Pancreas (tissue), 10 donors: ENCODE measurements around the gene CAPZB. TPM values are rescaled to one million over a fixed set of nuclear protein-coding genes. Genes with fewer than 3 reads are reported as not detected.

ENCODE experiments used
- ATAC-seq, 4 donors: fragments of 200-7000 bp; cut with Tn5 transposase; one replicate each; pipeline versions ENCODE4 v1.8.0 to v1.9.1; 2020; ENCODE audit warnings: mild to moderate bottlenecking in 4 of 4, moderate library complexity in 4 of 4
- DNase-seq, 6 donors: peaks; one replicate each; pipeline ENCODE4 v3.0.0-alpha.2; 2020
- FAIRE-seq: peaks from 2 replicates; lab custom pipeline; 2012; peaks lifted over from hg19 to GRCh38; lab: Jason Lieb, UNC
- H3K27ac ChIP-seq, 4 donors: fragments of 200-600 bp; sonication (generic); 1 replicate in 3 of 4; 2 replicates in 1 of 4; pipeline versions ENCODE4 v1.5.0 to v1.8.0; 2020
- H3K27me3 ChIP-seq, 4 donors: fragments of 200-600 bp; one replicate each; pipeline ENCODE4 v1.8.0; 2021
- H3K36me3 ChIP-seq, 3 donors: fragments of 200-600 bp; sonication (generic) in 1 of 3; one replicate each; pipeline versions ENCODE4 v1.5.0 to v1.8.0; 2020 to 2021
- H3K4me1 ChIP-seq, 3 donors: fragments of 200-600 bp; one replicate each; pipeline ENCODE4 v1.8.0; 2021
- H3K4me3 ChIP-seq, 4 donors: fragments of 200-600 bp; sonication (generic) in 2 of 4; one replicate each; pipeline versions ENCODE4 v1.5.0 to v1.8.0; 2020 to 2021
- H3K9me3 ChIP-seq, 4 donors: fragments of 200-600 bp; one replicate each; pipeline ENCODE4 v1.8.0; 2021
- WGBS, 2 donors: extraction: QIAGEN DNeasy Blood & Tissue Kit; methylation state at CpG; one replicate each; pipeline ENCODE4 v1.1.7; 2013; 5-methylcytosine and 5-hydroxymethylcytosine counted together
- intact Hi-C, 3 donors: fragments of 100-400 bp; cut with DNase I; formaldehyde crosslinking; loops; one replicate each; pipeline versions ENCODE4 v1.11.1 to v1.14.2; 2022
- polyA plus RNA-seq, 2 donors: library from polyadenylated mRNA; stranded (reverse); fragments of 200-250 nt; gene quantifications; one replicate each; pipeline ENCODE4 v1.2.3, GENCODE V29; 2013
- total RNA-seq, 6 donors: library from RNA; stranded (reverse); fragmentation: NEBNext Ultra II Directional in 4 of 6; extraction: Animal tissue kit (Norgen Biotek cat#: 25700) in 4 of 6; gene quantifications; one replicate each; pipeline versions ENCODE4 v1.2.1 to v1.2.4, GENCODE V29; 2021 to 2023
- TF ChIP-seq, protein P1 (sequence below), 4 donors: fragments of 200-600 bp; sonication (generic) in 3 of 4; IDR thresholded peaks; one replicate each; pipeline versions ENCODE4 v1.5.0 to v1.8.0; 2021; ENCODE audit warnings: antibody characterized with exemption in 4 of 4
- donor health status: healthy with polysubstance abuse.
- donor health status: DM: no; HTN: no; CAD: no; lungs with moderate emphysema.
- donor health status: DM: no; HTN: no; CAD: no.
- donor health status: control.
- donor health status: control.
- donor health status: Bipolar disorder and iron deficiency.
- donor health status: DM: yes; HTN: yes; CAD: no.
- donor health status: DM: no; HTN: no; CAD: no.
- donor health status: DM: no; HTN: no; CAD: no.
- donor health status: DM: yes; HTN: yes; CAD: no.

The CAPZB gene
- total and polyA plus RNA-seq, 8 donors: 43.2 to 124 (median 74.9) TPM

DNA sequence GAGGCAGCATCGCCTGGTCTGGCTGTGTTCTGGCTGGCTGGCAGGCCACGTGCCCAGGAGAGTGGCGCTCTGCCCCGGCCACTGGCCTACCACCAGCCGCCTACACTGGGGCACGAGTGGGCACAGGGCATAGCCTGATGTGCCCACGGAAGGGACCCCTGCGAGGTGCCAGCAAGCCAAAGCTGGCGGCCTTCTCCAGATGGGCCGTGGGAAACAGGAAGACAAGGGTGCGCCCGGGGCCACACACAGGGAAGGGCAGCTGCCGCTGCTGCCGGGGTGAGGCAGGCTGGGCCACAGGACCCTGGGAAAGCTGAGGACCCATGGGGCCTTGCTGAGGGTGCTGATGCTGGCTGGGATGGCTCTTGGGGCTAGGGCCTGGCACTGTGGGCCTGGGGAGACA is 132.5 kb downstream of the CAPZB start:
- DNase-seq (peak in 1 of 6 donors; percentile 51), ATAC-seq (no peak)
- peaks cover 0 to 23% (median 2%) of the 10 kb centered on the region in 3 donors for H3K36me3 ChIP-seq

GRCh38 chr1:19351873-19352272 is 133.5 kb downstream of the CAPZB start:
- H3K9me3 ChIP-seq: no peaks in the 10 kb centered on the region
- H3K4me1 ChIP-seq: no peaks in the 10 kb centered on the region
- no peaks in the 10 kb centered on the region for H3K27me3 ChIP-seq
- no peak for FAIRE-seq
- TF ChIP-seq, protein P1, sequence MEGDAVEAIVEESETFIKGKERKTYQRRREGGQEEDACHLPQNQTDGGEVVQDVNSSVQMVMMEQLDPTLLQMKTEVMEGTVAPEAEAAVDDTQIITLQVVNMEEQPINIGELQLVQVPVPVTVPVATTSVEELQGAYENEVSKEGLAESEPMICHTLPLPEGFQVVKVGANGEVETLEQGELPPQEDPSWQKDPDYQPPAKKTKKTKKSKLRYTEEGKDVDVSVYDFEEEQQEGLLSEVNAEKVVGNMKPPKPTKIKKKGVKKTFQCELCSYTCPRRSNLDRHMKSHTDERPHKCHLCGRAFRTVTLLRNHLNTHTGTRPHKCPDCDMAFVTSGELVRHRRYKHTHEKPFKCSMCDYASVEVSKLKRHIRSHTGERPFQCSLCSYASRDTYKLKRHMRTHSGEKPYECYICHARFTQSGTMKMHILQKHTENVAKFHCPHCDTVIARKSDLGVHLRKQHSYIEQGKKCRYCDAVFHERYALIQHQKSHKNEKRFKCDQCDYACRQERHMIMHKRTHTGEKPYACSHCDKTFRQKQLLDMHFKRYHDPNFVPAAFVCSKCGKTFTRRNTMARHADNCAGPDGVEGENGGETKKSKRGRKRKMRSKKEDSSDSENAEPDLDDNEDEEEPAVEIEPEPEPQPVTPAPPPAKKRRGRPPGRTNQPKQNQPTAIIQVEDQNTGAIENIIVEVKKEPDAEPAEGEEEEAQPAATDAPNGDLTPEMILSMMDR (IDR thresholded peaks at IDR 0.05): no peak
- H3K4me3 ChIP-seq: no peak overlapping the region
- H3K27ac ChIP-seq: no peak overlapping the region
- no peak for ATAC-seq
- no peak for DNase-seq
- intact Hi-C loops: no loop called here
- WGBS, 2 donors: 93% methylated on average over 10 of the region's 10 CpGs
- H3K36me3 ChIP-seq: peaks cover 0 to 23% (median 2%) of the 10 kb centered on the region in 3 donors

More for the DNA sequence above, 132.5 kb downstream of the CAPZB start:
- no peaks in the 10 kb centered on the region for H3K4me1 ChIP-seq
- no peaks in the 10 kb centered on the region for H3K27me3 ChIP-seq
- TF ChIP-seq, protein P1 (IDR thresholded peaks at IDR 0.05): no peak
- 93 to 95% methylated on average over 14 of the region's 14 CpGs for WGBS, 2 donors
- no peak overlapping the region for H3K27ac ChIP-seq
- H3K4me3 ChIP-seq: no peak overlapping the region
- no peaks in the 10 kb centered on the region for H3K9me3 ChIP-seq
- intact Hi-C loops: no loop called here
- FAIRE-seq: no peak

- FAIRE-seq (no peak), DNase-seq (no peak), ATAC-seq (no peak)
- Histone ChIP-seq H3K27ac (no peak overlapping the region), H3K9me3 (no peaks in the 10 kb centered on the region), H3K4me3 (no peak overlapping the region), H3K27me3 (no peaks in the 10 kb centered on the region), H3K36me3 (peaks cover 0 to 13% (median 0%) of the 10 kb centered on the region in 3 donors), H3K4me1 (no peaks in the 10 kb centered on the region)
- TF ChIP-seq, protein P1 (IDR thresholded peaks at IDR 0.05): no peak
- intact Hi-C loops: no loop called here
- 95 to 97% methylated on average over 5 of the region's 5 CpGs for whole genome bisulfite sequencing, 2 donors
Measured at GRCh38 chr1:19350566-19350965, 134.8 kb downstream of the CAPZB start.

GRCh38 chr1:19349999-19350398 is 135.3 kb downstream of the CAPZB start:
- Histone ChIP-seq H3K36me3 (peaks cover 0 to 11% (median 0%) of the 10 kb centered on the region in 3 donors), H3K27me3 (no peaks in the 10 kb centered on the region), H3K27ac (no peak overlapping the region), H3K9me3 (no peaks in the 10 kb centered on the region), H3K4me1 (no peaks in the 10 kb centered on the region), H3K4me3 (no peak overlapping the region)
- intact Hi-C loops: loop anchor here in 2 of 3 donors (10.0 kb wide), 1 partner anchor 305 kb away; no protein-coding TSS in a partner anchor
- TF ChIP-seq, protein P1 (IDR thresholded peaks at IDR 0.05): no peak
- FAIRE-seq: no peak
- WGBS, 2 donors: 87 to 93% methylated on average over 17 of the region's 17 CpGs
- no peak for DNase-seq
- ATAC-seq: no peak

DNA sequence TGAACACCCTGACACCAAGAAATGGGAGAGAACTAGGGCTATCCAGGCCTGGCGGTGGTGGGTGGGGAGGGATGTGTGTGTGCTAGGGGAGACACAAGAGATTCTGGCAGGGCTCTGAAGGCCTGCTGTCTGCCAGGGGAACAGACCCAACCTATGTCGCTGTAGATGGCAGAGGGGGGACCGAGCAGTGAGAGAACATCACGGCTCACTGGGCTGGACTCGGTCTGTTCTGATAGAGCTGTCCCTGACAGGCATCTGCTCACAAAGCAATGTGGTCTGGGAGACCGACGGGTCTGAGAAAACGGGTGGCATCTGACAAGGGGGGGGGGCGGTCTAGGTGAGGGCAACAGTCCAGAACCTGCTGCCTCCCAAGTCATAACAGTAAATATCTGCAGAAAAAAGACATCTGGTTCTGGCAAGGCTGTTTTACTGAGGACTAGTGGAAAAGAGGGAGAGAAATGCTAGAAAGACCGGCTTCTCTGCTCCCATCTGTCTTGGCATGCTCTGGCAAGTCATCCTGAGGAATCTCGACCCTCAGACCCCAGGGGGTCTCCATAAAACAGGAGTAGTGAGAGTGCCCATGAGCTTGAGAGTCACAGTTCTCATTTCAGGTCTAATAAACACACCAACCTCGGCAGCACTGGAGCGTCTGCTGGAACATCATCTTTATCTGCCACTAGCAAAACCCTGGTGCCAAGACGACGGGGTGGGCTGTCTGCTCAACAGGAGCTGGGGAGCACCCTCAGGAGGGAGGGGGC is 136.7 kb downstream of the CAPZB start:
- TF ChIP-seq, protein P1 (IDR thresholded peaks at IDR 0.05): no peak
- 81 to 86% methylated on average over 15 of the region's 15 CpGs for WGBS, 2 donors
- Histone ChIP-seq H3K9me3 (no peaks in the 10 kb centered on the region), H3K4me1 (no peaks in the 10 kb centered on the region), H3K27me3 (no peaks in the 10 kb centered on the region), H3K4me3 (no peak overlapping the region), H3K27ac (no peak overlapping the region), H3K36me3 (peaks cover 0 to 14% (median 4%) of the 10 kb centered on the region in 3 donors)
- DNase-seq: no peak
- no peak for FAIRE-seq
- intact Hi-C loops: loop anchor here in 2 of 3 donors (10.0 kb wide), 1 partner anchor 306 kb away; no protein-coding TSS in a partner anchor
- ATAC-seq: no peak
